HepG2 (cell line): ENCODE results near the gene MGLL. TPM values are rescaled to one million over a fixed set of nuclear protein-coding genes. Genes with fewer than 3 reads are reported as not detected.
A peak's percentile ranks its signal among the peaks of the same experiment; 100 is the strongest.

Experiments used
- ATAC-seq: fragments of 200-7000 bp; cut with Tn5 transposase; 3 replicates; pipeline ENCODE4 v1.9.1; 2020; ENCODE audit warnings: mild to moderate bottlenecking, moderate library complexity
- BruUV-seq: library from RNA; stranded (reverse); fragments of 400-500 nt; replicated peaks from 2 replicates; lab custom pipeline; 2021; lab: Mats Ljungman, UMichigan
- CTCF ChIA-PET: fragments of 300-600 bp; formaldehyde crosslinking; extraction: SDS; loops from one replicate; lab custom pipeline; 2021; ENCODE audit warnings: low total read pairs, inconsistent platforms, low intra/inter-chr PET ratio; lab: Yijun Ruan, JAX
- POLR2A ChIA-PET: fragments of 350-600 bp; sonication (Branson Sonifier 250); formaldehyde crosslinking; loops from one replicate; lab custom pipeline; 2020; ENCODE audit warnings: antibody characterized with exemption, inconsistent platforms; lab: Yijun Ruan, JAX
- DNase-seq: peaks from one replicate; pipeline ENCODE4 v3.0.0-alpha.2; 2015; ENCODE audit warnings: low spot score
- FAIRE-seq: peaks from 3 replicates; lab custom pipeline; 2011; peaks lifted over from hg19 to GRCh38; lab: Jason Lieb, UNC
- H2AFZ ChIP-seq: one replicate; pipeline ENCODE4 v1.6.1; 2011; ENCODE audit warnings: low read length, inconsistent platforms
- H3K27ac ChIP-seq: fragments of 300-600 bp; 3 replicates; pipeline ENCODE4 v1.8.0; 2011; ENCODE audit warnings: mixed run types, mild to moderate bottlenecking, mixed read lengths, low read length, inconsistent platforms; ENCODE audit not compliant: insufficient read depth; ENCODE audit errors: extremely low read length
- H3K27me3 ChIP-seq, 2 experiments: fragments of 200-600 bp in 1 of 2; 2 replicates in 1 of 2; 3 replicates in 1 of 2; pipeline versions ENCODE4 v1.6.0 to v1.8.0; 2011; ENCODE audit warnings: low read length in 2 of 2, mild to moderate bottlenecking in 2 of 2, moderate library complexity in 2 of 2, inconsistent platforms in 1 of 2; ENCODE audit not compliant: insufficient read depth in 2 of 2, control insufficient read depth in 1 of 2
- H3K36me3 ChIP-seq, 2 experiments: fragments of 200-600 bp in 1 of 2; replicated peaks in 1 of 2; 2 replicates in 1 of 2; 3 replicates in 1 of 2; pipeline versions ENCODE4 v1.5.1 to v1.8.0; 2011; ENCODE audit warnings: low read length in 2 of 2, inconsistent platforms in 1 of 2; ENCODE audit not compliant: insufficient read depth in 2 of 2, control insufficient read depth in 1 of 2
- H3K4me1 ChIP-seq: 2 replicates; pipeline ENCODE4 v1.5.1; 2012; ENCODE audit warnings: low read length, inconsistent platforms; ENCODE audit not compliant: insufficient read depth
- H3K4me2 ChIP-seq: 2 replicates; pipeline ENCODE4 v1.6.0; 2011; ENCODE audit warnings: low read depth, low read length, inconsistent platforms
- H3K4me3 ChIP-seq, 3 experiments: fragments of 200-600 bp in 1 of 3; sonication (generic), shearing (Covaris generic) in 1 of 3; replicated peaks in 1 of 3; 2 replicates each; pipeline ENCODE4 v1.5.1; 2011 to 2016; ENCODE audit warnings: low read length in 3 of 3, inconsistent platforms in 2 of 3, low read depth in 2 of 3, mild to moderate bottlenecking in 2 of 3, control low read depth in 1 of 3, mixed read lengths in 1 of 3; ENCODE audit not compliant: insufficient read depth in 1 of 3
- H3K79me2 ChIP-seq: one replicate; pipeline ENCODE4 v1.6.1; 2011; ENCODE audit warnings: low read length, inconsistent platforms; ENCODE audit not compliant: insufficient read depth
- H3K9ac ChIP-seq: 2 replicates; pipeline ENCODE4 v1.6.0; 2011; ENCODE audit warnings: mild to moderate bottlenecking, low read depth, low read length, inconsistent platforms; ENCODE audit not compliant: insufficient read depth
- H3K9me3 ChIP-seq: 2 replicates; pipeline ENCODE4 v1.5.1; 2012; ENCODE audit warnings: mild to moderate bottlenecking, low read length
- H4K20me1 ChIP-seq: 2 replicates; pipeline ENCODE4 v1.6.0; 2011; ENCODE audit warnings: inconsistent platforms, mild to moderate bottlenecking, low read length, moderate library complexity; ENCODE audit not compliant: insufficient read depth
- ARID5B ChIP-seq: IDR thresholded peaks from 2 replicates; pipeline ENCODE4 v1.4.0; 2020; ENCODE audit warnings: mild to moderate bottlenecking, missing genetic modification reagents
- DR1 ChIP-seq: sonication (generic); formaldehyde crosslinking; IDR thresholded peaks from 2 replicates; pipeline ENCODE4 v1.8.0; 2021; ENCODE audit warnings: mild to moderate bottlenecking, missing genetic modification reagents, inconsistent platforms
- FOXP4 ChIP-seq: sonication (generic); formaldehyde crosslinking; IDR thresholded peaks from 2 replicates; pipeline ENCODE4 v1.4.0; 2020; ENCODE audit warnings: missing genetic modification reagents
- KLF15 ChIP-seq: sonication (generic); formaldehyde crosslinking; IDR thresholded peaks from 2 replicates; pipeline ENCODE4 v1.8.1; 2023; ENCODE audit warnings: borderline replicate concordance, mild to moderate bottlenecking, inconsistent platforms, missing genetic modification reagents, mixed read lengths
- MAFK ChIP-seq, 2 experiments: IDR thresholded peaks in 1 of 2; conservative IDR thresholded peaks in 1 of 2; 2 replicates each; pipeline ENCODE4 v1.6.1; 2011; ENCODE audit warnings: improper control_type of control experiment in 2 of 2, low read length in 2 of 2
- TBL1XR1 ChIP-seq: fragments of 150-350 bp; IDR thresholded peaks from 2 replicates; pipeline ENCODE4 v1.6.1; 2014; ENCODE audit warnings: borderline replicate concordance, low read length; ENCODE audit not compliant: partially characterized antibody
- ZNF383 ChIP-seq: sonication (generic); formaldehyde crosslinking; IDR thresholded peaks from 2 replicates; pipeline ENCODE4 v1.4.0; 2020; ENCODE audit warnings: missing genetic modification reagents, mild to moderate bottlenecking, borderline replicate concordance
- ZNF414 ChIP-seq: sonication (generic); formaldehyde crosslinking; IDR thresholded peaks from 2 replicates; pipeline ENCODE4 v1.5.0; 2020; ENCODE audit warnings: missing genetic modification reagents
- ZNF720 ChIP-seq: sonication (generic); formaldehyde crosslinking; IDR thresholded peaks from 2 replicates; pipeline ENCODE4 v1.4.0; 2020; ENCODE audit warnings: missing genetic modification reagents
- WGBS: methylation state at CpG from one replicate; pipeline ENCODE4 v1.1.6; 2017; ENCODE audit warnings: low lambda C conversion rate; 5-methylcytosine and 5-hydroxymethylcytosine counted together
- in situ Hi-C: cut with HindIII; loops from 2 replicates; pipeline ENCODE4 v1.10.0; 2017; ENCODE audit warnings: low pct_unique_long_range_greater_than_20kb; ENCODE audit not compliant: extremely low pct_ligation_motif_present
- intact Hi-C: fragments of 100-400 bp; cut with micrococcal nuclease; formaldehyde crosslinking; loops from one replicate; pipeline ENCODE4 v1.10.0; 2022; ENCODE audit not compliant: unreplicated experiment
- polyA plus RNA-seq, 8 experiments: library from polyadenylated mRNA; depleted of rRNA in 3 of 8; stranded (reverse) in 7 of 8; unstranded in 1 of 8; fragments of >200 nt; fragmentation: Illumina TruSeq in 4 of 8; extraction: Trizol in 4 of 8; gene quantifications; 2 replicates each; pipeline versions ENCODE4 v1.2.1 to v1.2.3, GENCODE V29; 2011 to 2016; ENCODE audit warnings: low read depth in 4 of 8, missing spikeins in 1 of 8, mixed read lengths in 1 of 8; ENCODE audit not compliant: insufficient read depth in 1 of 8
- total RNA-seq, 5 experiments: library from RNA; depleted of rRNA; stranded (reverse); fragments of >200 nt; fragmentation: Illumina TruSeq; extraction: Trizol; gene quantifications; 2 replicates each; pipeline ENCODE4 v1.2.3, GENCODE V29; 2016; ENCODE audit warnings: low read depth in 1 of 5

The MGLL gene
- total and polyA plus RNA-seq, 2 of the 13 experiments (the other 11 are each of a cell fraction or from before 2014, with no cell fraction given), result not detected

- ChIA-PET POLR2A (no interaction called here), CTCF (no interaction called here)
- Histone ChIP-seq H3K9me3 (no peaks in the 10 kb centered on the region), H3K27me3 (peaks cover 2 to 50% of the 10 kb centered on the region in 2 experiments; a peak in 4 of 5 replicates), H3K9ac (no peak overlapping the region), H2AFZ (no peak overlapping the region), H3K79me2 (no peaks in the 10 kb centered on the region), H4K20me1 (no peaks in the 10 kb centered on the region), H3K4me2 (no peak overlapping the region), H3K36me3 (no peaks in the 10 kb centered on the region), H3K4me3 (no peak overlapping the region), H3K4me1 (no peaks in the 10 kb centered on the region), H3K27ac (no peak overlapping the region)
- in situ Hi-C loops, result no loop called here
- TF ChIP-seq MAFK (conservative IDR thresholded peaks at IDR 0.05 in 1 of 2, IDR thresholded peaks at IDR 0.05 in 1 of 2; ENCODE audit: low read length in 2 of 2), result peak; percentile 46 to 50; a peak in 2 of 4 replicates
- TF ChIP-seq DR1, result no peak
- FAIRE-seq, result no peak
- ATAC-seq, result no peak
- 56% methylated on average over 11 of the region's 15 CpGs for WGBS
- no TSS peak for BruUV-seq
- DNase-seq, result no peak
- intact Hi-C loops, result no loop called here
Measured at GRCh38 chr3:127720161-127720823, 102.0 kb downstream of the MGLL start.

- ChIA-PET POLR2A (no interaction called here), CTCF (no interaction called here)
- Histone ChIP-seq H3K9ac (no peak overlapping the region), H3K27me3 (peaks cover 3 to 53% of the 10 kb centered on the region in 2 experiments), H4K20me1 (no peaks in the 10 kb centered on the region), H3K4me2 (no peak overlapping the region), H3K4me3 (no peak overlapping the region), H2AFZ (no peak overlapping the region), H3K36me3 (no peaks in the 10 kb centered on the region), H3K27ac (no peak overlapping the region), H3K79me2 (no peaks in the 10 kb centered on the region), H3K4me1 (no peaks in the 10 kb centered on the region), H3K9me3 (no peaks in the 10 kb centered on the region)
- no peak for FAIRE-seq
- no peak for ATAC-seq
- 15% methylated on average over 4 of the region's 8 CpGs for WGBS
- no peak for DNase-seq
- BruUV-seq, result no TSS peak
- intact Hi-C loops, result no loop called here
- in situ Hi-C loops, result no loop called here
- TF ChIP-seq FOXP4 (CRISPR knock-in tag) (no peak), KLF15 (CRISPR knock-in tag) (no peak), TBL1XR1 (no peak), ARID5B (no peak), ZNF720 (CRISPR knock-in tag) (no peak), ZNF414 (CRISPR knock-in tag) (no peak), ZNF383 (CRISPR knock-in tag) (no peak)
Measured at GRCh38 chr3:127719369-127719768, 102.9 kb downstream of the MGLL start.
